Neural cell (in vitro differentiated cells): ENCODE measurements around the gene CNGA1.

Source experiments
- RAD21 ChIP-seq: fragments of 450-650 bp; conservative IDR thresholded peaks from 2 replicates; pipeline ENCODE4 v1.6.1; 2014; ENCODE audit warnings: antibody characterized with exemption, mild to moderate bottlenecking, moderate library complexity
- SMC3 ChIP-seq: fragments of 450-650 bp; conservative IDR thresholded peaks from 2 replicates; pipeline ENCODE4 v1.6.1; 2014; ENCODE audit warnings: antibody characterized with exemption, mild to moderate bottlenecking, moderate library complexity; ENCODE audit not compliant: poor library complexity
- TF ChIP-seq, protein P1 (sequence below): fragments of 450-650 bp; IDR thresholded peaks from 2 replicates; pipeline ENCODE4 v1.5.1; 2014; ENCODE audit warnings: antibody characterized with exemption, mild to moderate bottlenecking, moderate library complexity; ENCODE audit not compliant: poor library complexity, severe bottlenecking

DNA sequence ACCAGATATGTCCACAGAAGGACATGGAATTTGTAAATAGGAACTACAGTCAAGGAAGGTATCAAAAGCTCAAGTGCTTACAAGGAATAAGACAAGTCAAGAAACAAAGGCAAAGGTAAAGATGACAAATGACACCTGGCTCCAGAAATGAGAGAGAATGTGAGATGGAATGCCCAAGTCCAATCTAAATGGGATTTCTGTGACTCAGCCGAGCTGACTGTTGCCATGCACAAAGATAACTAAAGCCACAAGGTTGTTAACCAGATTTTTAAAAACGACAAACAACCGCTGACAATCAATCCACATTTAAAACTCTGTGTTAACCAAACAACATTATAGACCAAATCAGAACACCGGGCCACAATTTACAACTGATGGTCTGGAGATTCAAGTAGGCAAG, 103.2 kb downstream of the CNGA1 start:
- no peak for TF ChIP-seq RAD21
- no peak for TF ChIP-seq SMC3
- TF ChIP-seq, protein P1, sequence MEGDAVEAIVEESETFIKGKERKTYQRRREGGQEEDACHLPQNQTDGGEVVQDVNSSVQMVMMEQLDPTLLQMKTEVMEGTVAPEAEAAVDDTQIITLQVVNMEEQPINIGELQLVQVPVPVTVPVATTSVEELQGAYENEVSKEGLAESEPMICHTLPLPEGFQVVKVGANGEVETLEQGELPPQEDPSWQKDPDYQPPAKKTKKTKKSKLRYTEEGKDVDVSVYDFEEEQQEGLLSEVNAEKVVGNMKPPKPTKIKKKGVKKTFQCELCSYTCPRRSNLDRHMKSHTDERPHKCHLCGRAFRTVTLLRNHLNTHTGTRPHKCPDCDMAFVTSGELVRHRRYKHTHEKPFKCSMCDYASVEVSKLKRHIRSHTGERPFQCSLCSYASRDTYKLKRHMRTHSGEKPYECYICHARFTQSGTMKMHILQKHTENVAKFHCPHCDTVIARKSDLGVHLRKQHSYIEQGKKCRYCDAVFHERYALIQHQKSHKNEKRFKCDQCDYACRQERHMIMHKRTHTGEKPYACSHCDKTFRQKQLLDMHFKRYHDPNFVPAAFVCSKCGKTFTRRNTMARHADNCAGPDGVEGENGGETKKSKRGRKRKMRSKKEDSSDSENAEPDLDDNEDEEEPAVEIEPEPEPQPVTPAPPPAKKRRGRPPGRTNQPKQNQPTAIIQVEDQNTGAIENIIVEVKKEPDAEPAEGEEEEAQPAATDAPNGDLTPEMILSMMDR: no peak
